K562 (cell line): Measurements from ENCODE around the gene IL1R1. TPM values are rescaled to one million over a fixed set of nuclear protein-coding genes. Genes with fewer than 3 reads are reported as not detected.

Experiments used
- ATAC-seq: fragments of 200-7000 bp; cut with Tn5 transposase; 3 replicates; pipeline ENCODE4 v1.9.1; 2020; ENCODE audit warnings: moderate library complexity
- BruUV-seq: library from RNA; stranded (reverse); fragments of 400-500 nt; replicated peaks from 2 replicates; lab custom pipeline; 2021; lab: Mats Ljungman, UMichigan
- CTCF ChIA-PET: fragments of 300-600 bp; formaldehyde crosslinking; extraction: SDS; loops from one replicate; lab custom pipeline; 2021; ENCODE audit warnings: low intra/inter-chr PET ratio; lab: Yijun Ruan, JAX
- POLR2A ChIA-PET: fragments of 300-600, 350-650 bp; sonication (Branson Sonifier 250); formaldehyde crosslinking; extraction: SDS; loops from one replicate; lab custom pipeline; 2021; ENCODE audit warnings: antibody characterized with exemption, inconsistent platforms; lab: Yijun Ruan, JAX
- DNase-seq, 4 experiments: peaks; one replicate each; pipeline versions ENCODE4 v3.0.0 to v3.0.0-alpha.2; 2011 to 2018; ENCODE audit warnings: low spot score in 3 of 4, mixed read lengths in 3 of 4; ENCODE audit errors: extremely low read depth in 1 of 4
- FAIRE-seq: peaks from 2 replicates; lab custom pipeline; 2011; peaks lifted over from hg19 to GRCh38; lab: Jason Lieb, UNC
- H2AFZ ChIP-seq: 2 replicates; pipeline ENCODE4 v1.6.0; 2011; ENCODE audit warnings: low read depth, low read length, control low read depth, inconsistent platforms
- H3K27ac ChIP-seq: fragments of 200-600 bp; 3 replicates; pipeline ENCODE4 v1.8.0; 2011; ENCODE audit warnings: low read depth, mild to moderate bottlenecking, control low read depth, inconsistent platforms, low read length, moderate library complexity, mixed read lengths; ENCODE audit errors: extremely low read depth
- H3K27me3 ChIP-seq, 2 experiments: fragments of 300-600 bp in 1 of 2; 2 replicates in 1 of 2; 3 replicates in 1 of 2; pipeline versions ENCODE4 v1.6.0 to v1.8.0; 2011; ENCODE audit warnings: inconsistent platforms in 2 of 2, low read length in 2 of 2, mild to moderate bottlenecking in 1 of 2, mixed read lengths in 1 of 2, moderate library complexity in 1 of 2; ENCODE audit not compliant: control insufficient read depth in 2 of 2, insufficient read depth in 2 of 2
- H3K36me3 ChIP-seq: fragments of 300-600 bp; 3 replicates; pipeline ENCODE4 v1.8.0; 2011; ENCODE audit warnings: mild to moderate bottlenecking, low read length, inconsistent platforms; ENCODE audit not compliant: control insufficient read depth, insufficient read depth
- H3K4me1 ChIP-seq, 2 experiments: fragments of 200-600 bp in 1 of 2; replicated peaks in 1 of 2; 2 replicates in 1 of 2; 3 replicates in 1 of 2; pipeline versions ENCODE4 v1.5.1 to v1.8.0; 2011; ENCODE audit warnings: inconsistent platforms in 2 of 2, low read length in 2 of 2, mild to moderate bottlenecking in 1 of 2, mixed read lengths in 1 of 2, moderate library complexity in 1 of 2; ENCODE audit not compliant: control insufficient read depth in 2 of 2, insufficient read depth in 2 of 2
- H3K4me2 ChIP-seq: 2 replicates; pipeline ENCODE4 v1.6.1; 2011; ENCODE audit warnings: low read length, control low read depth, inconsistent platforms, mixed read lengths; ENCODE audit not compliant: insufficient read depth
- H3K4me3 ChIP-seq: fragments of 200-600 bp; sonication (generic), shearing (Covaris generic); 2 replicates; pipeline ENCODE4 v1.5.1; 2016; ENCODE audit warnings: control low read depth, inconsistent platforms
- H3K79me2 ChIP-seq: fragments of 200-600 bp; 3 replicates; pipeline ENCODE4 v1.8.0; 2011; ENCODE audit warnings: low read length, inconsistent platforms; ENCODE audit not compliant: control insufficient read depth, insufficient read depth
- H3K9ac ChIP-seq, 2 experiments: 2 replicates each; pipeline versions ENCODE4 v1.6.0 to v1.6.1; 2011; ENCODE audit warnings: low read depth in 2 of 2, low read length in 2 of 2, control low read depth in 1 of 2, inconsistent platforms in 1 of 2, mild to moderate bottlenecking in 1 of 2, mixed read lengths in 1 of 2; ENCODE audit not compliant: insufficient read depth in 1 of 2
- H3K9me1 ChIP-seq: one replicate; pipeline ENCODE4 v1.6.0; 2011; ENCODE audit warnings: inconsistent platforms, mild to moderate bottlenecking, low read length, moderate library complexity; ENCODE audit not compliant: control insufficient read depth, insufficient read depth
- H3K9me3 ChIP-seq: replicated peaks from 2 replicates; pipeline ENCODE4 v1.5.1; 2011; ENCODE audit warnings: low read depth, low read length, inconsistent platforms; ENCODE audit not compliant: control insufficient read depth, insufficient read depth
- H4K20me1 ChIP-seq: replicated peaks from 2 replicates; pipeline ENCODE4 v1.6.1; 2011; ENCODE audit warnings: low read length, inconsistent platforms, mixed read lengths; ENCODE audit not compliant: control insufficient read depth, insufficient read depth
- KLF1 ChIP-seq: fragments of 450-650 bp; IDR thresholded peaks from 2 replicates; pipeline ENCODE4 v1.6.1; 2016; ENCODE audit warnings: missing genetic modification characterization, missing compliant biosample characterization
- MGA ChIP-seq: fragments of 450-650 bp; IDR thresholded peaks from 2 replicates; pipeline ENCODE4 v1.6.1; 2016; ENCODE audit warnings: mild to moderate bottlenecking, moderate library complexity
- SP2 ChIP-seq: IDR thresholded peaks from 2 replicates; pipeline ENCODE4 v1.6.1; 2011; ENCODE audit warnings: mild to moderate bottlenecking, low read depth, low read length, moderate library complexity; ENCODE audit not compliant: poor library complexity, severe bottlenecking; ENCODE audit errors: extremely low read depth
- ZNF23 ChIP-seq: fragments of 250-450 bp; sonication (Bioruptor Pico); IDR thresholded peaks from 2 replicates; pipeline ENCODE4 v1.4.0; 2020; ENCODE audit warnings: mild to moderate bottlenecking
- WGBS: fragments of 100-300 bp; shearing (Covaris generic); methylation state at CpG from one replicate; pipeline ENCODE4 v1.1.6; 2016; ENCODE audit warnings: low coverage, mixed read lengths; ENCODE audit not compliant: insufficient coverage; ENCODE audit errors: missing lambda C conversion rate; 5-methylcytosine and 5-hydroxymethylcytosine counted together
- in situ Hi-C: fragments of 300-500 bp; cut with MboI; formaldehyde crosslinking; loops from 4 replicates; pipeline ENCODE4 v1.15.0; 2018; ENCODE audit warnings: inconsistent platforms, mixed read lengths
- intact Hi-C: fragments of 100-400 bp; cut with micrococcal nuclease; formaldehyde crosslinking; loops from 2 replicates; pipeline ENCODE4 v1.14.2; 2022
- polyA plus RNA-seq, 8 experiments: library from polyadenylated mRNA; depleted of rRNA in 4 of 8; stranded (reverse) in 5 of 8; unstranded in 3 of 8; fragments of >200 nt; fragmentation: Nextera tagmentation in 2 of 8; fragmentation: Illumina TruSeq in 1 of 8; extraction: Ambion mirVana in 2 of 8; extraction: Trizol in 1 of 8; gene quantifications; 2 replicates each; pipeline versions ENCODE4 v1.2.1 to v1.2.3, GENCODE V29; 2011 to 2014; ENCODE audit warnings: inconsistent platforms in 1 of 8, missing spikeins in 1 of 8
- total RNA-seq, 7 experiments: library from RNA; depleted of rRNA in 6 of 7; stranded (reverse); fragments of >200 nt in 6 of 7; fragmentation: Illumina TruSeq in 2 of 7; extraction: Trizol in 2 of 7; gene quantifications; 2 replicates each; pipeline versions ENCODE4 v1.2.1 to v1.2.3, GENCODE V29; 2011 to 2021; ENCODE audit warnings: low replicate concordance in 1 of 7
- TF ChIP-seq, protein P1 (sequence below): sonication (generic); formaldehyde crosslinking; IDR thresholded peaks from 2 replicates; pipeline ENCODE4 v1.8.0; 2023; ENCODE audit warnings: mild to moderate bottlenecking, missing genetic modification reagents

Gene IL1R1
- total and polyA plus RNA-seq, 9 of the 15 experiments (the other 6 are each of a cell fraction or from before 2014, with no cell fraction given), result 0.81 to 3.9 (median 1.6) TPM

DNA sequence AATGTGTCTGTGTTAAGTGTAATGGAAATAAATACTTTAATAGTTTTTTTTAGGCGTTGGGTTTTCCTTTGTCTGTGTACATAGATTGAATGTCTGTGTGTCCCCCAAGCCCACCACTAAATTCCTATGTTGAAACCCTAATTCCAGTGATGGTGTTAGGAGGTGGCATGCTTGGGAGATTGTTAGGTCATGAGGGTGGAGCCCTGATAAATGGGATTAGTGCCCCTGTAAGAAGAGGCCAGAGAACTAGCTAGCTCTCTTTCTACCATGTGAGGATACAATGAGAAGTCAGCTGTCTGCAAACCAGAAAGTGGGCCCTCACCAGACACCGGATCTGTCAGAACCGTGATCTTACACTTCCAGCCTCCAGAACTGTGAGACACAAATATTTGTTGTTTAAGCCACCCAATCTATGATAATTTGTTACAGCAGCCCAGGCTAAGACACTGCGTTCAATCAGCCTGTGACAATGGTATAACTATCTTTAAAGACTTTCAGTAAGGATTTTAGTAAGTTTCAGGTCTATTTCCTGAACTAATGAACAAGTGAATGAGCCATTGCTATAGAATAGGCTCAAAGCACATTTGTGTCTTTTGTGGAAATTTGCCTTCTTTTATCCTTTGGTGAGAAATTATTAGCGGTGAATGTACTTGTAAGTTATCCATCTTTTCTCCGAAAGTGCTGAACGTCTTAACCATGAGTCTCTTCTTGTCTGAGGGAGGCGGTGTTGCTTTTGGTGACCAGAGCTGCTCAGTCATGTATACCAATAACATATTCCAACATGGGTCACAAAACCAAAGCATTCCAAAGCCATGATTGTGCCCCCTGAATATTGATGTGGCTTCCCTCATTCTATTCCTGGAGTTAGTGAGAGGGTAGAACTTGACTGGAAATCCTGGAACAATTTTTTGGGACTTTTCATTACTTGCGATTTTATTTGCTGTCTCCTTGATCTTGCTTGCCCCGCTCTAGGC, 29.6 kb upstream of the IL1R1 start:
- CTCF ChIA-PET, result no interaction called here
- no peak for ATAC-seq
- TF ChIP-seq SP2 (no peak), ZNF23 (CRISPR knock-in tag) (no peak), KLF1 (tag) (no peak), MGA (no peak)
- TF ChIP-seq, protein P1, sequence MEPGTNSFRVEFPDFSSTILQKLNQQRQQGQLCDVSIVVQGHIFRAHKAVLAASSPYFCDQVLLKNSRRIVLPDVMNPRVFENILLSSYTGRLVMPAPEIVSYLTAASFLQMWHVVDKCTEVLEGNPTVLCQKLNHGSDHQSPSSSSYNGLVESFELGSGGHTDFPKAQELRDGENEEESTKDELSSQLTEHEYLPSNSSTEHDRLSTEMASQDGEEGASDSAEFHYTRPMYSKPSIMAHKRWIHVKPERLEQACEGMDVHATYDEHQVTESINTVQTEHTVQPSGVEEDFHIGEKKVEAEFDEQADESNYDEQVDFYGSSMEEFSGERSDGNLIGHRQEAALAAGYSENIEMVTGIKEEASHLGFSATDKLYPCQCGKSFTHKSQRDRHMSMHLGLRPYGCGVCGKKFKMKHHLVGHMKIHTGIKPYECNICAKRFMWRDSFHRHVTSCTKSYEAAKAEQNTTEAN, result no peak

More for the DNA sequence above, 29.6 kb upstream of the IL1R1 start:
- Histone ChIP-seq H3K36me3 (no peaks in the 10 kb centered on the region), H4K20me1 (no peaks in the 10 kb centered on the region), H3K9me1 (no peaks in the 10 kb centered on the region), H2AFZ (no peak overlapping the region), H3K4me3 (no peak overlapping the region), H3K27me3 (no peaks in the 10 kb centered on the region), H3K4me2 (no peak overlapping the region), H3K27ac (no peak overlapping the region), H3K9me3 (no peaks in the 10 kb centered on the region), H3K79me2 (no peaks in the 10 kb centered on the region), H3K9ac (no peak overlapping the region), H3K4me1 (peaks cover 0 to 6% of the 10 kb centered on the region in 2 experiments; a peak in 3 of 5 replicates)
- intact Hi-C loops (no loop called here), in situ Hi-C loops (no loop called here)
- no peak for DNase-seq
- no TSS peak for BruUV-seq
- 64% methylated on average over 10 of the region's 10 CpGs for WGBS
- FAIRE-seq, result no peak
- POLR2A ChIA-PET, result interaction anchor here (0.7 kb wide), 2 partner anchors 10 to 14 kb away, joined by 3 read pairs; no protein-coding TSS in a partner anchor
